NCI-H187 (cell line): Measurements from ENCODE around the gene SLC19A1.

Source experiments
- DNase-seq, 2 experiments: peaks; one replicate each; lab custom pipeline; 2025; lab: John Stamatoyannopoulos, UW

SLC19A1 gene

GRCh38 chr21:45542242-45542666, at the start of gene SLC19A1:
Gene SLC19A1 (minus strand): TSS chr21:45542440. CDS start chr21:45537959, 4,481 bp downstream.
- peak; percentile 18 to 38 for DNase-seq

GRCh38 chr21:45591619-45592207, 49.5 kb upstream of the SLC19A1 start:
- no peak for DNase-seq

DNA sequence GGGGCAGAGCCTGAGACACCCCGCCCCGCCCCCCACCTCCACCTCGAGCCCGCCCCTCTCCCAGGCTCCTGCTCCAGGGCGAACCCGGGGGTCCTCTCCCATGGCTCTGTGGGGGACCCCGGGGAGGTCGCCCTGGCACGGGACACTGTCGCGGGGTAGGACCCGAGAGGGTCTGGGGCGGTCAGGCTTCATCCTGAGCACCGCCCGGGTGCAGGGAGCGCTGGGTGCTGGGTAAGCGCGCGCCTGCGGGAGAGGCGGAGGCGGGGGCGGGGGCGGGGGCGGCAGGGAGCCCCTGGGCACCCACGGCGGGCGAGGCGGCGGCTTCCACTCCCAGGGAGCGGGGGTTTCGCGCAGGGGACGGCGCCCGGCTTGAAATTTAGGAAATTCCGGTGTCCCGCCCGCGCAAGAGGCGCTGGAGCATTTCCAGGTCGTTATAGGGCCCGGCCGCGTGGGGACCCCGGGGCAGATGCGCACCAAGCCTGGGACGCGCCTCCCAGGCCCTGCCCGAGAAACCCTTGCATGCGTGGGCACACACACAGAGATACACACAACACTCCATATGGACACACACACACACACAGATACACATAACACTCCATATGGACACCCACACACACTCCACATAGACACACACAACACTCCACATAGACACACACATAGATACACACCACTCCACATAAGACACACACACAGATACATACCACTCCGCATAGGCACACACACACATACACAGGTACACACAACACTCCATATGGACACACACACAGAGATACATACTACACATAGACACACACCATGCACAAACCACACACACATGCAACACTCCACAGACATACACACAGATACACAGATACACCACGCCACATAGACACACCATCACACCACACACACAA, 48.7 kb upstream of the SLC19A1 start:
- no peak for DNase-seq

DNA sequence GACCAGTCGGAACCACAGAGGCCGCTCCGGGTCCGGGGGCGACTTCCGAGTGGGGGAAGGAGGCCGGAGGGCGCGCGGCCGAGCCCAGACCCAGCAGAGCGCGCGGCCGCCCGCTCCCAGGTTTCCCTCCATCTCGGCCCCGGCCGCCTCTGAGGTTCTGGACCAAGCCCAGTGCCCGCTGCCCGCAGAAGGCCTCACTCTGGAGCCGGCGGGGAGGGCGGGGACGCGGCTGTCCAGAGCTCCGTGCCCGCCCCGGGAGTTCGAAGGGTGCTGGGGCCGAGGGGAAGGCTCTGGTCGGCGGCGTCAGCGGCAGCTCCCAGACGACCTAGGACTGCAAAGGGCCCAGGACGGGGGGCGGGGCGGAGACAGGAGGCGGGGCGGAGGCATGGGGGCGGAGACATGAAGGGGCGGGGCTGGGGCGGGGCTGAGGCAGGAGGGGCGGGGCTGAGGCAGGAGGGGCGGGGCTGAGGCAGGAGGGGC, 48.0 kb upstream of the SLC19A1 start:
- DNase-seq: no peak

DNA sequence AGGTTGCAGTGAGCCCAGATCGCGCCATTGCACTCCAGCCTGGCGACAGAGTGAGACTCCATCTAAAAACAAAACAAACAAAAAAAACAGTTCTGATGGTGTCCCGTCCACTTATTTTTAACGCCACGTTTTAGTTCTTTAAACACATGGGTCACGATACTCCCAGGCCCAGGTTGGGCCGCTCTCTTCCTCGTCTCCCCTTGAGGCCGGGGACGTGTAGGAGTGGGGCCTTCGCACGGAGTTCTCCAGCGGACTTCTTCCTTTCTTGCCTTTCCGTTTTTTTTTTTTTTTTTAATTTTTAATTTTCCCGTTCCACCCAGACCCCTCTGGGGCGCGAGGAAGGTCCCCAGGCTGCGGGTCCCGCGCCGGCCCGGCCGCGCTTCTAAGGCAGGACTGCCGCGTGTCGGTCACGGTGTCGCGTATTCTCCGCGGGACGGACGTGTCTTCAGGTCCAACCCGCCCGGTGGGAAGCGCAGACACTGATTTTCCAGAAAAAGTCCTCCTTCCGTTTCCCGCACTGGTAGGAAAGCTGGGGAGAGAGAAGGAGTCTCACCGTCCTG, 47.5 kb upstream of the SLC19A1 start:
- no peak for DNase-seq

GRCh38 chr21:45588871-45589491, 46.7 kb upstream of the SLC19A1 start:
- DNase-seq: no peak

DNA sequence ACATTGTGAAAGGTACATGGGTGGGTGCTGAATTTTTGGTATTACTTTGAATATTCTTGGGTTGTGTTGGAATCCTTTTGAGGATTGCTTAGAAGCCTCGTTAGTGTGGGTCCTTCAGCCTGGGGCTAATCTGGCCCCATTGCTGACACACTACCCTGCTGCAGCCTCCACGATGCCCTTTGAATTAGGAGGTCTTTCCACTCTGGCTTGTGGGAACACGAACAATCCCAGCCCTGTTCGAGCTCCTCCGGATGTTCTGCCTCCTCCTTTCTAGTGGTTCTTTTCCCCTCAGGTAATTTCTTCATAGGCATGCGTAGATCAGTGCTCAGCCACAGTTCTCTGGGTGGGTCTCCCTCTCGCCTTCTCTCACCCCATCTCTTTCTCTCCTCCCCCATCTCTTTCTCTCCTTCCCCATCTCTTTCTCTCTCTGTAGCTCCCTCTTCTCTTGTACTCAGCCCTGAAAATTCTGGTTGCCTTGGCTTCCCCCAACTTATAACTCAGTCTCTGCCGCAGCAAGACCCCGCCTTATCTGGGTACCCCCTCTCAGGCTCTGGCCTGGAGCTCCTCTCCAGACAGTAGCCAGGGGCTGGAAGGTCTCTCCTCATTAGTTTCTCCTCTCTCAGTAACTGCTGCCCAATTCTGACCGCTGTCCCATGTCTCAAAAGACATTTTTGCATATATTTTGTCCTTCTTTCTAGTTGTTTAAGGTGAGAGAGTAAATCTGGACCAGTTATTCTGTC, 46.0 kb upstream of the SLC19A1 start:
- no peak for DNase-seq

- DNase-seq: no peak
Observed at GRCh38 chr21:45586289-45586858, 44.1 kb upstream of the SLC19A1 start.

DNA sequence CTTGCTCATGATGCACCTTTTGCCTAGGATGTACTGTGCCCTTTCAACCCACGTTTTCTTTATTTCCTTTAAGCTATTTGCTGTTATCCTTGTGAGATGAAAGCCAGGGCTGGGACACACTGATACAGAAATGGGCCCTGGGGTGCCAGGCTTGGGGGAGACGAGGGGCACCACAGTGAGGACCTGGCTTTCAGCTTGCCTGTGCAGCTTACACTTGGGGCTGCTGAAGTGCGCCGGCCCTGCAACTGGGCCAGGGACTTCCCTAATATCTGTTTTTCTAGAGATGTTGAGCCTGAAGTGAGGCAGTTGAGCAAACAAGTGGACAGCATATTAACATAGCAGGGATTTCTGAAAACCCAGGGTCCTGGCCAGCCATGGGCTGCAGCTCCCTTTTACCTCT, 42.5 kb upstream of the SLC19A1 start:
- DNase-seq: no peak

DNA sequence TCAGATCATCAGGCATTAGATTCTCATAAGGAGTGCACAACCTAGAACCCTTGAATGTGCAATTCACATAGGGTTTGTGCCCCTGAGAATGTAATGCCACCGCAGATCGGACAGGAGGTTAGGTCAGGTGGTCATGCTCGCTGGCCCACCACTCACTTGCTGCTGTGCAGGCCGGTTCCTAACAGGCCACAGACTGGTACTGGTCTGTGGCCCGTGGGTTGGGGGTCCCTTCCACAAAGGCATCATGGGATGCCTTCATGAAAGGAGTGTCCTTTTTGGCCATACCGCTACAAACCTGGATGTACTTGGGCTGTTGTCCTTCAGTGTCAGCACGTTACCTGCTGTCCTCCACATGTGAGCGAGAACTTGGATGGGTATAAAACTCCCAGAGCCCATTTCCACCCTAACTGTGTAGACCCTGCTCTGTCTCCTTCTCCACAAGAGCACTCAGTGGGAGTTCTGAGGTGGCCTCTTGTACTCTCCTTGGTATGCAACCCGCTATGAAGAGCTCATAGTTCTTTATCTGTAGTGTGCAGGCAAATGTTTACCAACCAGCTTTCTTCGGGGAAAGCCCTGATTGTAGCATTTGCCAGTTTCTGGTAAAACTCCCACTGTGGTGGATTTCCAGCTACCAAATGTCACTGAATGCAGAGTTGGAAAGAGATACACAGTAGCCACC, 41.7 kb upstream of the SLC19A1 start:
- no peak for DNase-seq

GRCh38 chr21:45582128-45582527, 39.9 kb upstream of the SLC19A1 start:
- DNase-seq: no peak

GRCh38 chr21:45581322-45581712, 39.1 kb upstream of the SLC19A1 start:
- DNase-seq: no peak

GRCh38 chr21:45580576-45581321, 38.5 kb upstream of the SLC19A1 start:
- no peak for DNase-seq

GRCh38 chr21:45580181-45580575, 37.9 kb upstream of the SLC19A1 start:
- DNase-seq: no peak

DNA sequence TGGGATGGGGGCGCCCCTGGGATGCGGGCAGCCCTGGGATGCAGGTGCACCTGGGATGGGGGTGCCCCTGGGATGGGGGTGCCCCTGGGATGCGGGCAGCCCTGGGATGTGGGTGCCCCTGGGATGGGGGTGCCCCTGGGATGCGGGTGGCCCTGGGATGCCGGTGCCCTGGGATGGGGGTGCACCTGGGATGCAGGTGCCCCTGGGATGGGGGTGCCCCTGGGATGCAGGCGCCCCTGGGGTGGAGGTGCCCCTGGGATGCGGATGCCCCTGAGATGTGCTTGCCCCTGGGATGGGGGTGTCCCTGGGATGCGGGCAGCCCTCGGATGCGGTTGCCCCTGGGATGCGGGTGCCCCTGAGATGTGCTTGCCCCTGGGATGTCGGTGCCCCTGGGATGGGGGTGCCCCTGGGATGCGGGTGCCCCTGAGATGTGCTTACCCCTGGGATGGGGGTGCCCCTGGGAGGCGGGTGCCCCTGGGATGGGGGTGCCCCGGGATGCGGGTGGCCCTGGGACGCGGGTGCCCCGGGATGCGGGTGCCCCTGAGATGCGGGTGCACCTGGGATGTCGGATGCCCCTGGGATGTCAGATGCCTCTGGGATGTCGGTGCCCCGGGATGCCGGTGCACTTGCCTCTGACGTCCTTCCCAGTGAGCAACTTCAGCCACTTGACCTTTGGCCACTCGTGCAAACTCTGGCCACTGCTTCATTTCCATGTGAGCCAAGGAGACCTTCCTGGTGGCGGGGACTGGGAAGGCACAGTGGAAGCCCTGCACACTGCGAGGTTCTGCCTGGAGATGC, 37.3 kb upstream of the SLC19A1 start:
- no peak for DNase-seq

DNA sequence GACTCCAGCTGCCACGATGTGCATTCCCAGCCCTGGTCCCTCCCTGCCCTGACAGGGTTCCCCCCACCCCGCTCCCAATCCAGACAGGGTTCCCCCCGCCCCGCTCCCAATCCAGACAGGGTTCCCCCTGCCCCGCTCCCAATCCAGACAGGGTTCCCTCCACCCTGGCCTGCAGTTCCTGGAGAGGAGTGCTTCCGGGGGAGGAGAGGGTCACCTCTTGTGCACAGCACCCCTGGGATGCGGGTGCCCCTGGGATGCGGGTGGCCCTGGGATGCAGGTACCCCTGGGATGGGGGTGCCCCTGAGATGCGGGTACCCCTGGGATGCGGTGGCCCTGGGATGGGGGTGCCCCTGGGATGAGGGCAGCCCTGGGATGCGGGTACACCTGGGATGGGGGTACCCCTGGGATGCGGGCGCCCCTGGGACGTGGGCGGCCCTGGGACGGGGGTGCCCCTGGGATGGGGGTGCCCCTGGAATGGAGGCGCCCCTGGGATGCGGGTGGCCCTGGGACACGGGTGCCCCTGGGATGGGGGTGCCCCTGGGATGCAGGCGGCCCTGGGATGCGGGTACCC, 36.7 kb upstream of the SLC19A1 start:
- no peak for DNase-seq

DNA sequence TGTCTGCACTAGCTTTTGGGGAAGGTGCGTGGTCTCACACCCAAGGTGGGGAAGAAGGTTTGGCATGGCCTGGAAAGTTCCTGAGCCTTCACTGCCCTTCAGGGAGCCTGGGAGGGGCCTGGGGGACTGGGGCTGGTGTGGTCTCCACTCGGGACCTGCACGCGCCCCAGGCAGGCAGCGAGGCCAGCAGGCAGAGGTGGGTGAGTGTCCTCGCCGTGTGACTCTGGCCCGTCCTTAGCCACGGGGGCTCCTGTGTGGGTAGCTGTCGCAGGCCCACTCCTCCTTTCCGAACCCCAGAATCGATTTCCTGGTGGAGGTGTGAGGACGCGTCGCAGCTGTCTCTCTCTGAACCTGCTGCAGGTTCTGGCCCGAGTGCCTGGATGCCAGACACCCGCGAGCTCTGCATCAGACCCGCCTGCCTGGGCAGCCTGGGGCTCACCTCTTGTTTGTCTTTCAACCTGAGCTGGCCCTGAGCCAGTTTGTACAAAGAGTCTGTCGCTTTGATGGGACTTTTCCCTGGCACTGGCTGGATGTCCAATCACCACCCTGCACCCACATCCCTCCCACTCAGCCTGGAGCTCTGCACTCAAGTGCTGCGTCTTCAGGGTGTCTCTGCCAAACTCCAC, 36.0 kb upstream of the SLC19A1 start:
- DNase-seq: no peak

- DNase-seq: no peak
Observed at GRCh38 chr21:45577801-45578175, 35.5 kb upstream of the SLC19A1 start.
